ENCODE data around the gene CD93. TPM values are rescaled to one million over a fixed set of nuclear protein-coding genes. Genes with fewer than 3 reads are reported as not detected.

The CD93 gene
- total RNA-seq, 4 donors from 2014 or later = 17.3 to 22.2 (median 21.1) TPM

DNA sequence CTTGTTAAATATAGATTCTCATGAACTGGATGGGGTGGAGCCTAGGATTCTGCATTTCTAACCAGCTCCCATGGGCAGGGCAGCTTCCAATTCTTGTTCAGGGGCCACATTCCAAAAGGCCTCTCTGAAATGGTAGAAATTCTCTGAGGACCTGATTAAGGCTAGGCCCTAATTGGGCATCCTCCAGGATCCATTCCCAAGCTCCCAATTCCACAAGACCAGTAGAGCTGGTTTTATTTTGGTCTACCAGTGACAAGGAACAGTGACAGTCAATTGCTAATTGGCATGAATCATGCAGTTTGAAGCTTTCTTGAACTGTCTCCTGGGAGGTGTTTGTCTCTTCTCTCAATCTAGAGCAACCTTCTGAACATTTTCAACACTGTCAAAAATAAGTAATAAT lies 39.7 kb downstream of the CD93 start:
- ATAC-seq = no peak
- in situ Hi-C loops (cut with MboI; ENCODE audit: low sequenced_read_pairs in 4 of 4) (loop anchor here (10.0 to 25.0 kb wide), 4 partner anchors 291 to 359 kb away; no protein-coding TSS in a partner anchor), intact Hi-C loops (cut with DNase I; ENCODE audit: low total_unique reads) (loop anchor here (5.0 to 10.0 kb wide), 2 partner anchors 116 to 352 kb away; no protein-coding TSS in a partner anchor)

DNA sequence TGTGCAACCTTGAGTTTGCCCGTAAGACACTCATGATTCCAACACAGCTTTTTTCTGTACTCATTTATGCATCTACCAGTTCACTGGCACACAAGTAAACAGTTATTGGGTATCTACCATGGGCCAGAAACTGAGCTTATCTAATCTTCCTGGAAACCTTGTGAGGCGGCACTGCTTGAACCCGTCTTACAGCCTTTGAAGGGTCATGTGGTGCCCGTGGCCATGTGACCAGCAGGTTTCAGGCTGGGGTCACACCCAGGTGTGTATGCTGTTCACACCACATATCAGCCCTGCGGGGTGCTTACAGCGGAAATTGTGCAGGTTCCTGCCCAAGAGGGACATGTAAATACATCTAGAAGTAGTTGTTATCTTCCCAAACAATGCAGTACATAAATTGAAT lies 42.7 kb downstream of the CD93 start:
- no peak for TF ChIP-seq POLR2A (IDR thresholded peaks at IDR 0.05)
- TF ChIP-seq, protein P1, sequence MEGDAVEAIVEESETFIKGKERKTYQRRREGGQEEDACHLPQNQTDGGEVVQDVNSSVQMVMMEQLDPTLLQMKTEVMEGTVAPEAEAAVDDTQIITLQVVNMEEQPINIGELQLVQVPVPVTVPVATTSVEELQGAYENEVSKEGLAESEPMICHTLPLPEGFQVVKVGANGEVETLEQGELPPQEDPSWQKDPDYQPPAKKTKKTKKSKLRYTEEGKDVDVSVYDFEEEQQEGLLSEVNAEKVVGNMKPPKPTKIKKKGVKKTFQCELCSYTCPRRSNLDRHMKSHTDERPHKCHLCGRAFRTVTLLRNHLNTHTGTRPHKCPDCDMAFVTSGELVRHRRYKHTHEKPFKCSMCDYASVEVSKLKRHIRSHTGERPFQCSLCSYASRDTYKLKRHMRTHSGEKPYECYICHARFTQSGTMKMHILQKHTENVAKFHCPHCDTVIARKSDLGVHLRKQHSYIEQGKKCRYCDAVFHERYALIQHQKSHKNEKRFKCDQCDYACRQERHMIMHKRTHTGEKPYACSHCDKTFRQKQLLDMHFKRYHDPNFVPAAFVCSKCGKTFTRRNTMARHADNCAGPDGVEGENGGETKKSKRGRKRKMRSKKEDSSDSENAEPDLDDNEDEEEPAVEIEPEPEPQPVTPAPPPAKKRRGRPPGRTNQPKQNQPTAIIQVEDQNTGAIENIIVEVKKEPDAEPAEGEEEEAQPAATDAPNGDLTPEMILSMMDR (IDR thresholded peaks at IDR 0.05 in 4 of 5, conservative IDR thresholded peaks at IDR 0.05 in 1 of 5) = peak in 1 of 5 experiments; percentile 23
- no peak overlapping the region for H3K4me3 ChIP-seq
- in situ Hi-C loops (cut with MboI; ENCODE audit: low sequenced_read_pairs in 4 of 4) = loop anchor here (10.0 to 25.0 kb wide), 4 partner anchors 294 to 356 kb away; no protein-coding TSS in a partner anchor

More for the DNA sequence above, 39.7 kb downstream of the CD93 start:
- no peak for DNase-seq
- Histone ChIP-seq H3K4me3 (peak overlapping the region; percentile 21 to 84 (median 68)), H3K27me3 (no peaks in the 10 kb centered on the region), H3K27ac (peak overlapping the region in 3 of 4 donors; percentile 23 to 95 (median 94)), H3K9me3 (no peaks in the 10 kb centered on the region), H3K4me1 (peaks cover 30 to 37% of the 10 kb centered on the region in 2 donors), H3K36me3 (no peaks in the 10 kb centered on the region)
- TF ChIP-seq, protein P1 (IDR thresholded peaks at IDR 0.05 in 4 of 5, conservative IDR thresholded peaks at IDR 0.05 in 1 of 5) = no peak
- no peak for TF ChIP-seq POLR2A (IDR thresholded peaks at IDR 0.05)

DNA sequence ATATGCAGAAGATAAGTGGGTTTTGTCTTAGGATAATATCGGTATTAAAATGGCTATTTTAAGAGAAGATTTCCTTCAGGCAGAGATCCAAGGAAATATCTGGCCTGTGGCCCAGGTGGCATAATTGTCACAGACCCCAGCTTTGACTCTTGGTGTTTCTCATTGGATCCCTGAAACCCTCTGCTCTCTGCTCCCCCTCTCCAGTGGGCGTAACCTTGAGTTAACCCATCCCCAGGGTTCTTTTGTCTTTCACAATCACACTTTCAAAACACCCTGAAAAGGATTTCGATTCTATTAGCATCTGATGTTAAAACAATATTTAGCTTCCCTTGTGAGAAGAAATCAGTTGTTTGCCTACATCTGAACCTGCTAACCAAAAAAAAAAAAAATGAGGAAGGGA lies 43.9 kb downstream of the CD93 start:
- H3K4me3 ChIP-seq = no peak overlapping the region
- no peaks in the 10 kb centered on the region for H3K36me3 ChIP-seq
- DNase-seq (no peak), ATAC-seq (no peak)
- in situ Hi-C loops (cut with MboI; ENCODE audit: low sequenced_read_pairs in 4 of 4) (loop anchor here (10.0 to 25.0 kb wide), 4 partner anchors 295 to 355 kb away; no protein-coding TSS in a partner anchor), intact Hi-C loops (cut with DNase I; ENCODE audit: low total_unique reads) (loop anchor here (10.0 kb wide), 1 partner anchor 347 kb away; no protein-coding TSS in a partner anchor)
- peaks cover 24% of the 10 kb centered on the region in 2 donors for H3K4me1 ChIP-seq
- H3K27ac ChIP-seq = no peak overlapping the region
- H3K9me3 ChIP-seq = no peaks in the 10 kb centered on the region
- H3K27me3 ChIP-seq = peaks cover 0 to 10% (median 0%) of the 10 kb centered on the region in 3 donors
- TF ChIP-seq, protein P1 (IDR thresholded peaks at IDR 0.05 in 4 of 5, conservative IDR thresholded peaks at IDR 0.05 in 1 of 5) = no peak
- no peak for TF ChIP-seq POLR2A (IDR thresholded peaks at IDR 0.05)

More for the DNA sequence above, 42.7 kb downstream of the CD93 start:
- H3K4me1 ChIP-seq = peaks cover 30 to 35% of the 10 kb centered on the region in 2 donors
- intact Hi-C loops (cut with DNase I; ENCODE audit: low total_unique reads) = loop anchor here (10.0 kb wide), 1 partner anchor 349 kb away; no protein-coding TSS in a partner anchor
- H3K36me3 ChIP-seq = no peaks in the 10 kb centered on the region
- H3K27me3 ChIP-seq = peaks cover 0 to 5% (median 0%) of the 10 kb centered on the region in 3 donors
- ATAC-seq (no peak), DNase-seq (no peak)
- no peaks in the 10 kb centered on the region for H3K9me3 ChIP-seq
- H3K27ac ChIP-seq = no peak overlapping the region

DNA sequence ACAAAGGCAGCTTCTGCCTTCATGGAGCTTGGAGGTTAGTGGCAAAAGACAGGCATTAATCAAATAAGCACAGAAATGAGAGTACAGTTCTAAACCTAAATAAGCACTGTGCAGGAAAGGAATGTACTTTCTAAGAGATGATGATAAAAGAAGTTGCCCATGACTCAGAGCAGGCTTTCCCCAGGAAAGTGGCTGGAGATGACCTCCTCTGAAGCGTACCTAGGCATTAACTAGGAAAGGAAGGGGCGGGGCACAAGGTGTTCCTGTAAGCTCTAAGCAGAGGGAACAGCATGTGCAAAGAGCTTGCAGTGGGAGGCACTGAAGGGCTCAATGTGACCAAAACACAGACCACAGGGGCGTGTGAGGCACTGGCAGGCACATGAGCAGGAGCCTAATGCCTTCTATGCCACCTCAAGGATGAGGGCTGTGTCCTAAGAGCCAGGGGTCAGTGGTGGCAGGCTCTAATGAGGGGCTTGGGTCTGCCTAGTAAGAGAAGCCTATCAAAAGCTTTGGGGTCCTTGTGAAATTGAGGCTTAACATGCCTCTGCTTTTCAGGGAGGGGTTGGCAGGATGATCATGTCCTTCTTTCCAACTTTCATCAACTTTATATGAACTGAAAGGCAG lies 46.1 kb downstream of the CD93 start:
- intact Hi-C loops (cut with DNase I; ENCODE audit: low total_unique reads) (loop anchor here (10.0 kb wide), 1 partner anchor 345 kb away; no protein-coding TSS in a partner anchor), in situ Hi-C loops (cut with MboI; ENCODE audit: low sequenced_read_pairs in 4 of 4) (loop anchor here (10.0 to 25.0 kb wide), 4 partner anchors 297 to 353 kb away; no protein-coding TSS in a partner anchor)
- H3K9me3 ChIP-seq = no peaks in the 10 kb centered on the region
- DNase-seq (no peak), ATAC-seq (no peak)
- peaks cover under 1% of the 10 kb centered on the region in 2 donors for H3K4me1 ChIP-seq
- H3K4me3 ChIP-seq = no peak overlapping the region
- H3K27me3 ChIP-seq = peaks cover 7 to 23% (median 12%) of the 10 kb centered on the region in 3 donors
- no peaks in the 10 kb centered on the region for H3K36me3 ChIP-seq
- TF ChIP-seq POLR2A (IDR thresholded peaks at IDR 0.05) = no peak
- TF ChIP-seq, protein P1 (IDR thresholded peaks at IDR 0.05 in 4 of 5, conservative IDR thresholded peaks at IDR 0.05 in 1 of 5) = no peak
- H3K27ac ChIP-seq = no peak overlapping the region
